ENCODE data around the gene TMEM14B. TPM values are rescaled to one million over a fixed set of nuclear protein-coding genes. Genes with fewer than 3 reads are reported as not detected.

The TMEM14B gene
- total and polyA plus RNA-seq, 2 donors (not counting 3 experiments of a cell fraction or from before 2014, with no cell fraction given): 58.2 to 73.1 TPM

GRCh38 chr6:10759312-10759839, 11.8 kb downstream of the TMEM14B start:
- FAIRE-seq (peak; percentile 97), DNase-seq (ENCODE audit: low read depth, low spot score) (peak; percentile 85)
- H3K27me3 ChIP-seq (ENCODE audit: control insufficient read depth in 2 of 2, insufficient read depth in 2 of 2, low read length in 2 of 2): no peaks in the 10 kb centered on the region
- H3K4me2 ChIP-seq (ENCODE audit: insufficient read depth, low read length): peak overlapping the region; percentile 28
- intact Hi-C loops (cut with micrococcal nuclease): loop anchor here (1.0 kb wide), 5 partner anchors 12 to 249 kb away; partner anchors contain the start of genes C6orf52, PAK1IP1, TMEM14B and TMEM14C
- no peaks in the 10 kb centered on the region for H3K36me3 ChIP-seq (ENCODE audit: control insufficient read depth in 2 of 2, extremely low read depth in 1 of 2, insufficient read depth in 2 of 2, low read length in 2 of 2)
- no peak overlapping the region for H3K4me3 ChIP-seq (replicated peaks in 1 of 3; ENCODE audit: insufficient read depth in 1 of 3, low read depth in 1 of 3, low read length in 3 of 3)
- H3K9me1 ChIP-seq (replicated peaks; ENCODE audit: control insufficient read depth, extremely low read depth, insufficient read depth, low read length): no peaks in the 10 kb centered on the region
- no peaks in the 10 kb centered on the region for H3K9me3 ChIP-seq (replicated peaks; ENCODE audit: control insufficient read depth, insufficient read depth, low read length)
- no peaks in the 10 kb centered on the region for H4K20me1 ChIP-seq (replicated peaks; ENCODE audit: control insufficient read depth, extremely low read depth, insufficient read depth, low read length)
- TF ChIP-seq FOS (IDR thresholded peaks at IDR 0.05; ENCODE audit: borderline replicate concordance, insufficient read depth, low read length): peak; percentile 63
- TF ChIP-seq POLR2AphosphoS5 (IDR thresholded peaks at IDR 0.05; ENCODE audit: insufficient read depth, low read depth, low read length): no peak
- peak; percentile 46 to 47 for TF ChIP-seq CTCF (IDR thresholded peaks at IDR 0.05; ENCODE audit: extremely low read depth in 1 of 2, insufficient read depth in 1 of 2, low read depth in 1 of 2, low read length in 2 of 2)
- no peak for TF ChIP-seq EZH2 (IDR thresholded peaks at IDR 0.05; ENCODE audit: borderline replicate concordance, low read depth, low read length, severe bottlenecking)
- peak; percentile 85 for TF ChIP-seq JUN (IDR thresholded peaks at IDR 0.05; ENCODE audit: borderline replicate concordance, insufficient read depth, insufficient read length, low read depth)
- no peak for TF ChIP-seq GATA2 (IDR thresholded peaks at IDR 0.05; ENCODE audit: insufficient read depth, insufficient read length, low read depth, low read length)
- no peak for TF ChIP-seq MYC (IDR thresholded peaks at IDR 0.05; ENCODE audit: low read depth, low read length)
- TF ChIP-seq, protein P1, sequence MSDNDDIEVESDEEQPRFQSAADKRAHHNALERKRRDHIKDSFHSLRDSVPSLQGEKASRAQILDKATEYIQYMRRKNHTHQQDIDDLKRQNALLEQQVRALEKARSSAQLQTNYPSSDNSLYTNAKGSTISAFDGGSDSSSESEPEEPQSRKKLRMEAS (IDR thresholded peaks at IDR 0.05; ENCODE audit: insufficient read depth, insufficient read length): peak; percentile 43
- no peak for TF ChIP-seq POLR2A (IDR thresholded peaks at IDR 0.05; ENCODE audit: low read depth, low read length)
- H3K79me2 ChIP-seq (ENCODE audit: control insufficient read depth, insufficient read depth, low read length): peaks cover 3% of the 10 kb centered on the region
- no TSS peak for BruUV-seq (replicated peaks)
- ChIA-PET POLR2A (interaction anchor here (0.9 kb wide), 1 partner anchor 37 kb away, joined by 3 read pairs; the partner anchor contains the start of gene TMEM14C), CTCF (interaction anchor here (0.6 to 1.8 kb wide), 21 partner anchors 10 to 342 kb away, joined by 3 to 21 read pairs (median 4); partner anchors contain the start of genes C6orf52, PAK1IP1 and TMEM14C)
- H3K27ac ChIP-seq (ENCODE audit: insufficient read depth, low read depth, low read length): peak overlapping the region; percentile 41
- H3K4me1 ChIP-seq (ENCODE audit: control insufficient read depth, extremely low read depth, insufficient read depth, low read length): peaks cover 15% of the 10 kb centered on the region
- no peak overlapping the region for H2AFZ ChIP-seq (ENCODE audit: low read depth, low read length)
- dilution Hi-C loops (cut with MboI; ENCODE audit: extremely low pct_ligation_motif_present, low sequenced_read_pairs): no loop called here
- H3K9ac ChIP-seq (replicated peaks; ENCODE audit: extremely low read depth, insufficient read depth, low read length): no peak overlapping the region
